Upper lobe of left lung (tissue), 6 donors: ENCODE data around the gene CNTNAP2. TPM values are rescaled to one million over a fixed set of nuclear protein-coding genes. Genes with fewer than 3 reads are reported as not detected.
A peak's percentile ranks its signal among the peaks of the same experiment; 100 is the strongest.
"Not testable (repeated sequence)": the region's sequence is repeated elsewhere in the genome, so short reads cannot be mapped to it uniquely, and the experiment has no call there.

Experiments used
- ATAC-seq, 2 donors: fragments of 200-7000 bp; cut with Tn5 transposase; one replicate each; pipeline ENCODE4 v1.9.1; 2022; ENCODE audit warnings: mild to moderate bottlenecking in 2 of 2, moderate library complexity in 2 of 2; ENCODE audit not compliant: low FRiP score in 2 of 2
- DNase-seq, 2 donors: peaks; one replicate each; pipeline ENCODE4 v3.0.0-alpha.2; 2019 to 2020
- H3K27ac ChIP-seq, 4 donors: fragments of 200-600 bp; sonication (generic); one replicate each; pipeline ENCODE4 v1.5.1; 2016 to 2019
- H3K27me3 ChIP-seq, 4 donors: fragments of 200-600 bp; sonication (generic); one replicate each; pipeline ENCODE4 v1.5.1; 2017 to 2019
- H3K36me3 ChIP-seq, 4 donors: fragments of 200-600 bp; sonication (generic); one replicate each; pipeline ENCODE4 v1.5.1; 2016 to 2019
- H3K4me1 ChIP-seq, 4 donors: fragments of 200-600 bp; sonication (generic); one replicate each; pipeline ENCODE4 v1.5.1; 2018 to 2019
- H3K4me3 ChIP-seq, 4 donors: fragments of 200-600 bp; sonication (generic); one replicate each; pipeline ENCODE4 v1.5.1; 2017 to 2019; ENCODE audit warnings: mild to moderate bottlenecking in 2 of 4, moderate library complexity in 1 of 4
- H3K9me3 ChIP-seq, 4 donors: fragments of 200-600 bp; sonication (generic); one replicate each; pipeline ENCODE4 v1.5.1; 2018 to 2019
- EP300 ChIP-seq, 4 donors: sonication (generic); formaldehyde crosslinking; IDR thresholded peaks; one replicate each; pipeline ENCODE4 v1.5.1; 2017; ENCODE audit warnings: antibody characterized with exemption in 4 of 4, control low read depth in 2 of 4
- POLR2A ChIP-seq, 4 donors: fragments of 450-650 bp; IDR thresholded peaks; one replicate each; pipeline ENCODE4 v1.5.1; 2016 to 2017; ENCODE audit warnings: antibody characterized with exemption in 4 of 4, mild to moderate bottlenecking in 2 of 4
- POLR2AphosphoS5 ChIP-seq, 2 donors: sonication (generic); formaldehyde crosslinking; IDR thresholded peaks; one replicate each; pipeline ENCODE4 v1.5.1; 2017; ENCODE audit warnings: antibody characterized with exemption in 2 of 2
- WGBS, 2 donors: methylation state at CpG; one replicate each; pipeline ENCODE4 v1.1.5; 2017 to 2018; 5-methylcytosine and 5-hydroxymethylcytosine counted together
- total RNA-seq, 6 donors: library from RNA; depleted of rRNA in 4 of 6; stranded (reverse); fragments of >200 nt in 4 of 6; gene quantifications; one replicate each; pipeline versions ENCODE4 v1.1.0 to v1.2.1, GENCODE V29; 2016 to 2021
- TF ChIP-seq, protein P1 (sequence below), 6 experiments: fragments of 450-650 bp in 4 of 6; fragments of 200-600 bp in 2 of 6; sonication (generic) in 2 of 6; IDR thresholded peaks; one replicate each; pipeline ENCODE4 v1.5.1; 2016 to 2019; ENCODE audit warnings: antibody characterized with exemption in 6 of 6
- donor health status: DM: no; HTN: no; CAD: no; lungs with moderate emphysema.
- donor health status: DM: no; HTN: yes; CAD: no; lungs with severe emphysema.

The CNTNAP2 gene
- total RNA-seq, 6 donors from 2014 or later: 0.06 to 1.0 (median 0.37) TPM

DNA sequence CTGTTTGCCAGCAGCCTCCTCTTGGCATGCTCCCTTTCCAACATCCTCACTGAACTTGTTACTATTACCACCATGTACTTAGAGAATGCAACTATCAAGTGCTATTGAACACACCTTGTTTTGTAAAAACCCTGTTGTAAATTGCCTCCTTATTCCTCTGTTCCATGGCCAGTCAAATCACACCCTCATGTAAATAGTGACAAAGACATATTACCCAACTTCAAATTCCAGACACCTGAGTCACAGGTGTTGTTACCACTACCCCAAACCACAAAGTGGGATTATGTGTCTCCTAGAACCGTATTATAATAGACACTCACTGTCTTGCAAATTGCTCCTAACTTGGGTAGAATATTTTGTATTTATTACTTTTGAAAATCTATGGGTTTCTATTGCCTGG, 2210.8 kb downstream of the CNTNAP2 start:
- no peak overlapping the region for H3K27ac ChIP-seq
- H3K4me3 ChIP-seq: no peak overlapping the region
- TF ChIP-seq, protein P1, sequence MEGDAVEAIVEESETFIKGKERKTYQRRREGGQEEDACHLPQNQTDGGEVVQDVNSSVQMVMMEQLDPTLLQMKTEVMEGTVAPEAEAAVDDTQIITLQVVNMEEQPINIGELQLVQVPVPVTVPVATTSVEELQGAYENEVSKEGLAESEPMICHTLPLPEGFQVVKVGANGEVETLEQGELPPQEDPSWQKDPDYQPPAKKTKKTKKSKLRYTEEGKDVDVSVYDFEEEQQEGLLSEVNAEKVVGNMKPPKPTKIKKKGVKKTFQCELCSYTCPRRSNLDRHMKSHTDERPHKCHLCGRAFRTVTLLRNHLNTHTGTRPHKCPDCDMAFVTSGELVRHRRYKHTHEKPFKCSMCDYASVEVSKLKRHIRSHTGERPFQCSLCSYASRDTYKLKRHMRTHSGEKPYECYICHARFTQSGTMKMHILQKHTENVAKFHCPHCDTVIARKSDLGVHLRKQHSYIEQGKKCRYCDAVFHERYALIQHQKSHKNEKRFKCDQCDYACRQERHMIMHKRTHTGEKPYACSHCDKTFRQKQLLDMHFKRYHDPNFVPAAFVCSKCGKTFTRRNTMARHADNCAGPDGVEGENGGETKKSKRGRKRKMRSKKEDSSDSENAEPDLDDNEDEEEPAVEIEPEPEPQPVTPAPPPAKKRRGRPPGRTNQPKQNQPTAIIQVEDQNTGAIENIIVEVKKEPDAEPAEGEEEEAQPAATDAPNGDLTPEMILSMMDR (IDR thresholded peaks at IDR 0.05): no peak
- no peak for TF ChIP-seq EP300 (IDR thresholded peaks at IDR 0.05)
- ATAC-seq (peak in 1 of 2 donors; percentile 64), DNase-seq (no peak)
- WGBS, 2 donors: 36 to 59% methylated on average over 1 of the region's 1 CpG
- no peaks in the 10 kb centered on the region for H3K36me3 ChIP-seq
- peaks cover 0 to 2% (median 0%) of the 10 kb centered on the region in 4 donors for H3K4me1 ChIP-seq
- no peaks in the 10 kb centered on the region for H3K9me3 ChIP-seq
- no peaks in the 10 kb centered on the region for H3K27me3 ChIP-seq

DNA sequence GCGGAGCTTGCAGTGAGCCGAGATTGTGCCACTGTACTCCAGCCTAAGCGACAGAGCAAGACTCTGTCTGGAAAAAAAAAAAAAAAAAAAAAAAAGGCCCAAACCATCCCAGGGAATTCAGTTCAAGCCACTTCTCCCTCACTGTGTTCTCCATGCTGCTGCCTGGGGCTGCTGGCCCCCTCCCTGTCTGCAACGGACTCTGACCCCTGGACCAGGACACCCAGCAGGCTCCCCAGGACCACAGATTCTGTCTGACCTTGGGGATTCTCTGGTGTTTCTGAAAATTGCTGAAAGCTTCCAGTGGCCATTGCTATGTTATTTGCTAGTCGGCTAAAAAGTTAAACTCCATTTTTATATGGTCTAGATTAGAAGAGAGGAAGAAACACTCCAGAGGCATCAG, 2212.3 kb downstream of the CNTNAP2 start:
- no peak overlapping the region for H3K4me3 ChIP-seq
- peaks cover 0 to 2% (median 0%) of the 10 kb centered on the region in 4 donors for H3K4me1 ChIP-seq
- no peaks in the 10 kb centered on the region for H3K9me3 ChIP-seq
- ATAC-seq (no peak), DNase-seq (no peak)
- TF ChIP-seq, protein P1 (IDR thresholded peaks at IDR 0.05): no peak
- TF ChIP-seq EP300 (IDR thresholded peaks at IDR 0.05): no peak
- no peak for TF ChIP-seq POLR2AphosphoS5 (IDR thresholded peaks at IDR 0.05)
- no peak for TF ChIP-seq POLR2A (IDR thresholded peaks at IDR 0.05)
- H3K36me3 ChIP-seq: no peaks in the 10 kb centered on the region
- no peaks in the 10 kb centered on the region for H3K27me3 ChIP-seq
- H3K27ac ChIP-seq: no peak overlapping the region
- WGBS, 2 donors: 70 to 94% methylated on average over 2 to 4 of the region's 5 CpGs

DNA sequence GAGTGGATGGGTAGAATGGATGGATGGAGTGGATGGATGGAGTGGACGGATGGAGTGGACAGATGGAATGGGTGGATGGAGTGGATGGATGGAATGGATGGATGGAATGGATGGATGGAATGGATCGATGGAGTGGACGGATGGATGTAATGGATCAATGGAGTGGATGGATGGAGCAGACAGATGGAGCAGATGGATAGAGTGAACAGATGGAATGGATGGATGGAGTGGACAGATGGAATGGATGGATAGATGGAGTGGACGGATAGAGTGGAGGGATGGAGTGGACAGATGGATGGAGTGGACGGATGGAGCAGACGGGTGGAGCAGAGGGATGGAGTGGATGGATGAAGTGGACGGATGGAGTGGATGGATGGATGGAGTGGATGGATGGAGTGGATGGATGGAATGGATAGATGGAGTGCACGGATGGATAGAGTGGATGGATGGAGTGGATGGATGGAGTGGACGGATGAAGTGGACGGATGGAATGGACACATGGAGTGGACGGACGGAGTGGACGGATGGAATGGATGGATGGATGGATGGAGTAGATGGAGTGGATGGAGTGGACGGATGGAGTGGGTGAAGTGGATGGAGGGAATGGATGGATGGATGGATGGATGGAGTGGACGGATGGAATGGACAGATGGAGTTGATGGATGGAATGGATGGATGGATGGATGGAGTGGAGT, 2213.7 kb downstream of the CNTNAP2 start:
- Histone ChIP-seq H3K4me1 (peaks cover 0 to 2% (median 0%) of the 10 kb centered on the region in 4 donors), H3K27me3 (no peaks in the 10 kb centered on the region), H3K27ac (no peak overlapping the region), H3K4me3 (no peak overlapping the region), H3K36me3 (no peaks in the 10 kb centered on the region), H3K9me3 (no peaks in the 10 kb centered on the region)
- TF ChIP-seq, protein P1 (IDR thresholded peaks at IDR 0.05): no peak
- no peak for TF ChIP-seq EP300 (IDR thresholded peaks at IDR 0.05)
- no peak for TF ChIP-seq POLR2AphosphoS5 (IDR thresholded peaks at IDR 0.05)
- TF ChIP-seq POLR2A (IDR thresholded peaks at IDR 0.05): no peak
- no peak for ATAC-seq
- no peak for DNase-seq
- WGBS, 2 donors: 84 to 90% methylated on average over 15 of the region's 15 CpGs

DNA sequence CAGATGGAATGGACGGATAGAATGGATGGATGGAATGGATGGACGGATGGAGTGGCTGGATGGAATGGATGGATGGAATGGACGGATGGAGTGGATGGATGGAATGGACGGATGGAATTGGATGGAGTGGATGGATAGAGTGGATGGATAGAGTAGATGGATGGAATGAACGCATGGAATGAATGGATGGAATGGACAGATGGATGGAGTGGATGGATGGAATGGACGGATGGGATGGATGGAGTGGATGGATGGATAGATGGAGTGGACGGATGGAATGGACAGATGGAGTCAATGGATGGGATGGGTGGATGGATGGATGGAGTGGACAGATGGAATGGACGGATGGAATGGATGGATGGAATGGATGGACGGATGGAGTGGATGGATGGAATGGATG, 2214.2 kb downstream of the CNTNAP2 start:
- no peak for ATAC-seq
- WGBS, 2 donors: 80 to 93% methylated on average over 9 of the region's 9 CpGs
- peaks cover 0 to 2% (median 0%) of the 10 kb centered on the region in 4 donors for H3K4me1 ChIP-seq

DNA sequence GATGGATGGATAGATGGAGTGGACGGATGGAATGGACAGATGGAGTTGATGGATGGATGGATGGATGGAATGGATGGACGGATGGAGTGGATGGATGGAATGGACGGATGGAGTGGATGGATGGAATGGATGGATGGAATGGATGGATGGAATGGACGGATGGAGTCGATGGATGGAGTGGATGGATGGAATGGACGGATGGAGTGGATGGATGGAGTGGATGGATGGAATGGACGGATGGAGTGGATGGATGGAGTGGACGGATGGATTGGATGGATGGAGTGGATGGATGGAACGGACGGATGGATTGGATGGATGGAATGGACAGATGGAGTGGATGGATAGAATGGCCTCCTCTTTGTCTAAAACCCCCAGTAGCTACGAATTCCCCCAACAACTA, 2214.9 kb downstream of the CNTNAP2 start:
- not testable (repeated sequence) for H3K27ac ChIP-seq, H3K4me1 ChIP-seq, H3K36me3 ChIP-seq, ATAC-seq, H3K4me3 ChIP-seq, H3K27me3 ChIP-seq, DNase-seq, H3K9me3 ChIP-seq
- 65 to 69% methylated on average over 11 of the region's 11 CpGs for WGBS, 2 donors

More for the DNA sequence above, 2214.2 kb downstream of the CNTNAP2 start:
- Histone ChIP-seq H3K27me3 (no peaks in the 10 kb centered on the region), H3K4me3 (no peak overlapping the region), H3K36me3 (no peaks in the 10 kb centered on the region), H3K27ac (no peak overlapping the region), H3K9me3 (no peaks in the 10 kb centered on the region)
- TF ChIP-seq EP300 (IDR thresholded peaks at IDR 0.05): no peak
- TF ChIP-seq, protein P1 (IDR thresholded peaks at IDR 0.05): no peak
- no peak for TF ChIP-seq POLR2AphosphoS5 (IDR thresholded peaks at IDR 0.05)
- TF ChIP-seq POLR2A (IDR thresholded peaks at IDR 0.05): no peak
- no peak for DNase-seq
